Activated CD8-positive, alpha-beta T cell treated with anti-CD3 and anti-CD28 coated beads for 36 hours (primary cell): ENCODE results near the gene HNMT. TPM values are rescaled to one million over a fixed set of nuclear protein-coding genes. Genes with fewer than 3 reads are reported as not detected.
"Not testable (repeated sequence)": the region's sequence is repeated elsewhere in the genome, so short reads cannot be mapped to it uniquely, and the experiment has no call there.

Experiments
- ATAC-seq: fragments of 200-7000 bp; cut with Tn5 transposase; one replicate; pipeline ENCODE4 v1.10.0; 2021; ENCODE audit warnings: mild to moderate bottlenecking, moderate library complexity
- CTCF ChIA-PET: fragments of 350-600 bp; sonication (Branson Sonifier 250); formaldehyde crosslinking; loops from one replicate; lab custom pipeline; 2021; ENCODE audit warnings: antibody characterized with exemption; lab: Charles Lee
- POLR2A ChIA-PET: fragments of 350-600 bp; sonication (Branson Sonifier 250); formaldehyde crosslinking; loops from one replicate; lab custom pipeline; 2021; ENCODE audit warnings: antibody characterized with exemption; lab: Charles Lee
- DNase-seq: peaks from one replicate; pipeline ENCODE4 v3.0.0-alpha.2; 2020
- H3K27ac Mint-ChIP-seq: one replicate; pipeline ENCODE4 v1.8.0; 2021; ENCODE audit warnings: mild to moderate bottlenecking, mixed read lengths
- H3K27me3 Mint-ChIP-seq: one replicate; pipeline ENCODE4 v1.8.0; 2021; ENCODE audit warnings: mixed read lengths
- H3K36me3 Mint-ChIP-seq: one replicate; pipeline ENCODE4 v1.8.0; 2021; ENCODE audit warnings: low read depth, mixed read lengths
- H3K4me1 Mint-ChIP-seq: one replicate; pipeline ENCODE4 v1.8.0; 2021; ENCODE audit warnings: low read depth, mixed read lengths
- H3K4me3 Mint-ChIP-seq: one replicate; pipeline ENCODE4 v1.8.0; 2021; ENCODE audit warnings: mild to moderate bottlenecking, moderate library complexity, mixed read lengths
- H3K9me3 Mint-ChIP-seq: one replicate; pipeline ENCODE4 v1.8.0; 2021; ENCODE audit warnings: mixed read lengths
- CTCF ChIP-seq: fragments of 200-600 bp; IDR thresholded peaks from one replicate; pipeline ENCODE4 v1.8.0; 2022; ENCODE audit warnings: antibody characterized with exemption, mild to moderate bottlenecking
- intact Hi-C: fragments of 100-400 bp; cut with micrococcal nuclease; formaldehyde crosslinking; loops from one replicate; pipeline ENCODE4 v1.10.0; 2022
- total RNA-seq, 2 experiments: library from RNA; stranded (reverse); gene quantifications; one replicate each; pipeline ENCODE4 v1.2.3, GENCODE V29; 2021

The HNMT gene
- total RNA-seq, 2 experiments from 2014 or later = not detected

GRCh38 chr2:138042311-138042710 lies 78.0 kb downstream of the HNMT start:
- DNase-seq (no peak), ATAC-seq (no peak)
- intact Hi-C loops = no loop called here
- Mint-ChIP-seq H3K27me3 (no peaks in the 10 kb centered on the region), H3K4me1 (no peaks in the 10 kb centered on the region), H3K27ac (no peak overlapping the region), H3K4me3 (no peak overlapping the region), H3K9me3 (peaks cover 4% of the 10 kb centered on the region), H3K36me3 (no peaks in the 10 kb centered on the region)
- ChIA-PET POLR2A (interaction anchor here (0.5 kb wide), 1 partner anchor 467 kb away, joined by 3 read pairs; no protein-coding TSS in a partner anchor), CTCF (no interaction called here)
- TF ChIP-seq CTCF = no peak

- DNase-seq, H3K9me3 Mint-ChIP-seq, CTCF ChIA-PET, H3K36me3 Mint-ChIP-seq, intact Hi-C loops, H3K27me3 Mint-ChIP-seq, POLR2A ChIA-PET, H3K27ac Mint-ChIP-seq, H3K4me3 Mint-ChIP-seq, H3K4me1 Mint-ChIP-seq, ATAC-seq: not testable (repeated sequence)
Measured at GRCh38 chr2:138043588-138043987, 79.3 kb downstream of the HNMT start.

GRCh38 chr2:138058427-138058826 lies 94.2 kb downstream of the HNMT start:
- intact Hi-C loops = no loop called here
- POLR2A ChIA-PET = no interaction called here
- Mint-ChIP-seq H3K27ac (no peak overlapping the region), H3K27me3 (no peaks in the 10 kb centered on the region), H3K4me1 (no peaks in the 10 kb centered on the region), H3K4me3 (no peak overlapping the region), H3K36me3 (no peaks in the 10 kb centered on the region), H3K9me3 (no peaks in the 10 kb centered on the region)
- CTCF ChIA-PET = no interaction called here
- ATAC-seq (no peak), DNase-seq (no peak)
- TF ChIP-seq CTCF = no peak

GRCh38 chr2:138059487-138060300 lies 95.4 kb downstream of the HNMT start:
- POLR2A ChIA-PET = no interaction called here
- no peak for TF ChIP-seq CTCF
- intact Hi-C loops = no loop called here
- ATAC-seq (no peak), DNase-seq (no peak)
- no peaks in the 10 kb centered on the region for H3K4me1 Mint-ChIP-seq
- CTCF ChIA-PET = no interaction called here
- no peaks in the 10 kb centered on the region for H3K36me3 Mint-ChIP-seq
- H3K4me3 Mint-ChIP-seq = no peak overlapping the region
- no peaks in the 10 kb centered on the region for H3K9me3 Mint-ChIP-seq
- H3K27ac Mint-ChIP-seq = no peak overlapping the region
- H3K27me3 Mint-ChIP-seq = no peaks in the 10 kb centered on the region

GRCh38 chr2:138060301-138060635 lies 96.0 kb downstream of the HNMT start:
- CTCF ChIA-PET = no interaction called here
- Mint-ChIP-seq H3K4me1 (no peaks in the 10 kb centered on the region), H3K36me3 (no peaks in the 10 kb centered on the region), H3K9me3 (no peaks in the 10 kb centered on the region), H3K4me3 (no peak overlapping the region), H3K27ac (no peak overlapping the region), H3K27me3 (no peaks in the 10 kb centered on the region)
- intact Hi-C loops = no loop called here
- no peak for TF ChIP-seq CTCF
- ATAC-seq (no peak), DNase-seq (no peak)
- POLR2A ChIA-PET = no interaction called here
